GM19023 (cell line): ENCODE measurements around the gene CCL4.
"Not testable (repeated sequence)": the region's sequence is repeated elsewhere in the genome, so short reads cannot be mapped to it uniquely, and the experiment has no call there.

Experiments used
- ATAC-seq: cut with Tn5 transposase; IDR thresholded peaks from one replicate; pipeline ENCODE4 v1.9.1; 2021; ENCODE audit warnings: mild to moderate bottlenecking, moderate library complexity; ENCODE audit not compliant: unreplicated experiment

CCL4 gene

GRCh38 chr17:36087897-36088572 is 15.6 kb upstream of the CCL4 start:
- not testable (repeated sequence) for ATAC-seq

- ATAC-seq = no peak
Observed at GRCh38 chr17:36088670-36089338, 14.8 kb upstream of the CCL4 start.

- no peak for ATAC-seq
Observed at GRCh38 chr17:36089339-36089865, 14.2 kb upstream of the CCL4 start.

- peak; percentile 74 for ATAC-seq
Observed at GRCh38 chr17:36089888-36090836, 13.5 kb upstream of the CCL4 start, which contains the start of gene CCL3. Gene CCL3, minus strand, starts transcription at chr17:36090143. Its CDS starts 85 bp downstream, at chr17:36090058.

- ATAC-seq = no peak
Observed at GRCh38 chr17:36092230-36092629, 11.4 kb upstream of the CCL4 start.

- ATAC-seq = not testable (repeated sequence)
Observed at GRCh38 chr17:36092715-36093114, 10.9 kb upstream of the CCL4 start.

- no peak for ATAC-seq
Observed at GRCh38 chr17:36094232-36094631, 9.4 kb upstream of the CCL4 start.

- no peak for ATAC-seq
Observed at GRCh38 chr17:36094746-36095145, 8.9 kb upstream of the CCL4 start.

GRCh38 chr17:36095992-36096391 is 7.6 kb upstream of the CCL4 start:
- no peak for ATAC-seq

- ATAC-seq = not testable (repeated sequence)
Observed at GRCh38 chr17:36099004-36099403, 4.6 kb upstream of the CCL4 start.

GRCh38 chr17:36104246-36104645 is 619 bp downstream of the CCL4 start:
- not testable (repeated sequence) for ATAC-seq

- no peak for ATAC-seq
Observed at GRCh38 chr17:36104701-36105181, 1.1 kb downstream of the CCL4 start.

- ATAC-seq = no peak
Observed at GRCh38 chr17:36105781-36106492, 2.3 kb downstream of the CCL4 start.

- no peak for ATAC-seq
Observed at GRCh38 chr17:36106493-36106835, 2.8 kb downstream of the CCL4 start.

GRCh38 chr17:36107660-36108059 is 4.0 kb downstream of the CCL4 start:
- no peak for ATAC-seq

GRCh38 chr17:36108265-36108664 is 4.6 kb downstream of the CCL4 start:
- ATAC-seq = not testable (repeated sequence)

- ATAC-seq = no peak
Observed at GRCh38 chr17:36111068-36111490, 7.5 kb downstream of the CCL4 start.

GRCh38 chr17:36112572-36112971 is 8.9 kb downstream of the CCL4 start:
- no peak for ATAC-seq

GRCh38 chr17:36113131-36113530 is 9.5 kb downstream of the CCL4 start:
- ATAC-seq = not testable (repeated sequence)

- ATAC-seq = not testable (repeated sequence)
Observed at GRCh38 chr17:36114971-36115648, 11.5 kb downstream of the CCL4 start.
